HG03575 (cell line): ENCODE measurements around the gene FMR1NB.

Experiments
- ATAC-seq: cut with Tn5 transposase; IDR thresholded peaks from one replicate; pipeline ENCODE4 v1.9.1; 2021; ENCODE audit not compliant: unreplicated experiment, insufficient number of reproducible peaks, low FRiP score; ENCODE audit errors: extremely low read depth

The FMR1NB gene

DNA sequence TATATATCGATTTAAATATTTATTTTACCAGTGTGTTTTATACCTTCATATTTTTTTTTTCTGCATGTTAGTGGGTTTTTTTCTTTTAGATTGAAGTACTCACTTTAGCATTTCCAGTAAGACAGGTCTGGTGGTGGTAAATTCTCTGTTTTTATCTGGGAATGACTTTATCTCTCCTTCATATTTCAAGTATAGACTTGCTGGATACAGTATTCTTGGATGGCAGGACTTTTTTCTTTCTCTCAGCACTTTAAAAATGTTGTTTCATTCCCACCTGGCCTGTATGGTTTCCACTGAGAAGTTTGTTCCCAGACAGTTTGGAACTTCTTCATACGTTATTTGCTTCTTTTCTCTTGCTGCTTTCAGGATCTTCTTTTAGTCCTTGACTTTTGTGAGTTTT, 86.1 kb downstream of the FMR1NB start:
- ATAC-seq, result no peak

DNA sequence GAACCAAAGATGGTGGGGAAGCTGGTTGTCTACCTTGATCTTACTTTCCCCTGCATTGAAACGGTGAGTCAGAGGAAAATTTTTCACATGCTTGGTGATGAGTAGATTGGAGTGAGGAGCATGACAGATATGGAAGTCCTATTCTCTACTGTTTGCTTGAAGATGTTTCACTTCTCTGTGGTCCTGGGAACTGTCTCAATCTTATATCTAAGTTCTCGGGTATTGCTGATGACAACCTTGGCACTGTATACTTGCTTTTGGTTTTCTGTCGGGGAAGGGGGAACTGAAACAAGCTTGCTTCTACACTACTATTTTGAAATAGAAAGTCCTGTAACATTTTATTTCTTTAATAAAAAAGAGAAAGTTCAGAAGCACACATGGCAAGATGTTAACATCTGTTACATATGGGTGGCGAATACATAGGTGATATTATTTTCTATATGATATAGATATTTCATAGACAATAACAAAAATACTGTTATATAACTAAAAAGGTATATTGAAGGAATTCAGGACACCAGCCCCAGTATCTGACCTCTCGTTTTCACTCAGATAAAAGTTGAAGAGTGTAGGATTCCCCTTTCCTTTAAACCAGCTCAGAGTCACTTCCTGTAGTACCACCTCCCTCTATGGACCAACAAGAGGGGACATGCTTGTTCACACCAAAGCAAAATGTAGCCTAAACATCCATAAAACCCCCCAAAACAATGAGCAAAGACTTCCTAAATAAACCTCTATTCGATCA, 88.8 kb downstream of the FMR1NB start:
- peak; percentile 98 for ATAC-seq

DNA sequence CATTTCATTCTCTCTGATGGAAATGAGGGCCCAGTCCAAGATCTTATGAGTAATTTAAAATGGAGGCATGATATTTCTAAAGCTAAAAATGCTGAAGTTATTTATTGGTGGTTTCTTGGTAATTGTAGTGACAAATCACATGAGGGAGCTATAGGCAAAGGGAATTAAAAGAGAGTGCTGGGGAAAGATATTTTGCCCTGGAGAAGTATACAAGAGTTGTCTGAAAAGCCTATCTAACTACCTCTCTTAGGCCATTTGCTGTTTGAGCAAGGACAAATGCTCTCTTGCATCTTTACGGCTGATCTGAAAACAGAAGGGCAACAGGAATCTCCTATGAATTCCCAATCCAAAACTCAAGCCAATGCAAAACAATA, 89.4 kb downstream of the FMR1NB start:
- ATAC-seq, result no peak
